ENCODE results near the gene TIGD4.

Gene TIGD4

DNA sequence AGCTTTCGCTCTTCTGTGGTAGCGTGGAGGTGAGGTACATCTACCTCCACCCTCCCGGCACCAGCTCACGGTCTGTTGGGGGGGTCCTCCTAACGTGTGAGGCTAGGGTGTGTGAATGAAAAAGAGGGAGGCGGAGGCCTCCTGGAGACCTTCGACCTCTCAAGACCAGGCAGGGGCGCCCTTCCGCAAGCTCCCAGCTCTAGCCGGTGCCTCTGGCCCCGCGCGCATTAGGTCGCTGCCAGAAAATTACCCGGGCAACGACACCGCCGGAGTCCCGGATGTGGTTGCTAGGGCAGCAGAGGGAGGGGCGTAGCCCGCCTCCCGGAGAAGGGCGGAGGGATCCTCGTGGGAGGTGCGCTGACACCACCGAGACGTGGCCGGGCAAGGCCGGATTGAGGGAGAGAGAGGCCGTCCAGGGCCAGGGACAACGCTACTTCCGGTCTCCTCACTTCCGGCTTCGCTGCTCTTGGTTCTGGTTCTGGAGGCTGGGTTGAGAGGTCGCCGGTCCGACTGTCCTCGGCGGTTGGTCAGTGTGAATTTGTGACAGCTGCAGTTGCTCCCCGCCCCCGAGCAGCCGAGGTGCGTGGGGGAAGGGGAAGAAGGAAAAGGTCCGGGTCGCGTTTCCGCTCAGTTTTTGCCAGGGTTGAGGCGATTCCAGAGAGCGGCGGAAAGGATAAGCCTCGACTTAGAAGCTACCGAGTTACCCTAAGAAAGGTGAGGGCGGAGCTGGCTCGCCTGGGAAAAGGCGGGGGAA lies at the start of gene TIGD4, which contains the start of gene ARFIP1:
Gene TIGD4 (minus strand): TSS at position 218 of the 754 bp plus-strand sequence. CDS start 8,726 bp downstream, outside the sequence.
Gene ARFIP1 (plus strand): TSS at position 442 of the 754 bp plus-strand sequence. CDS start 49,680 bp downstream, outside the sequence.
- DNase-seq = peak; percentile 92

DNA sequence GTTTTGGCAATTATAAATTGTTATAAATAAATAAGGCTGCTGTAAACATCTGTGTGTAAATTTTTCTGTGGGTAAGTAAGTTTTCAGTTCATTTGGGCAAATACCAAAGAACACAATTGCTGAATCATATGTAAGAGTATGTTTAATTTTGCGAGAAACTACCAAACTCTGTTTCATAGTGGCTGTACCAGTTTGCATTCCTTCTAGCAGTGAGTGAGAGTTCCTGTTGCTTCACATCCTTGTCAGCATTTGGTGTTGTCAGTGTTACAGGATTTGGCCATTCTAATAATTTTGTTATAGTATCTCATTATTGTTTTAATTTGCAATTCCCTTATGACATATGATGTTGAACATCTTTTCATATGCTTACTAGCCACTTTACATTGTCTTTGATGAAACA lies 48.6 kb upstream of the TIGD4 start:
- no peak for DNase-seq

DNA sequence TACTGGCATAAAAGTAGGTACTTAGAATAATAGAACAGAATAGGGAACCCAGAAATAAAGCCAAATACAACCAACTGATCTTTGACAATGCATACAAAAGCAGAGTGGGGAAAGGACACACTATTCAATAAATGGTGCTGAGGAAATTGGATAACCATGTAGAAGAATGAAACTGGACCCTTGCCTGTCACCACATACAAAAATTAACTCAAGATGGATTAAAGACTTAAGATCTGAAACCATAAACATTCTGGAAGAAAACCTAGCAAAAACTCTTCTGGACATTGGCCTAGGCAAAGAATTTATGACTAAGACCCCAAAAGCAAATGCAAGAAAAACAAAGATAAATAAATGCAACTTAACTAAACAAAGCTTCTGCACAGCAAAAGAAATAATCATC lies 45.8 kb upstream of the TIGD4 start:
- DNase-seq = no peak

DNA sequence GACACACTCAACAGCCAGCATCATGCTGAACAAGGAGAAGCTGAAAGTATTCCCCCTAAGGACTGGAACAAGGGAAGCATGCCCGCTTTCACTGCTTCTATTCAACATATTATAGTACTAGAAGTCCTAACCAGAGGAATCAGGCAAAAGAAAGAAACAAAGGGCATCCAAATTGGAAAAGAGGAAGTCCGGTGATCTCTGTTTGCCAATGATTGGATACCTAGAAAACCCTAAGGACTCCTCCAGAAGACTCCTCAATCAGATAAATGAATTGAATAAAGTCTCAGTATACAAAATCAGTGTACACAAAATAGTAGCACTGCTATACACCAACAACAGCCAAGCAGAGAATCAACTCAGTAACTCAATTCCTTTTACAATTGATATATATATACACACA lies 45.0 kb upstream of the TIGD4 start:
- DNase-seq = no peak

DNA sequence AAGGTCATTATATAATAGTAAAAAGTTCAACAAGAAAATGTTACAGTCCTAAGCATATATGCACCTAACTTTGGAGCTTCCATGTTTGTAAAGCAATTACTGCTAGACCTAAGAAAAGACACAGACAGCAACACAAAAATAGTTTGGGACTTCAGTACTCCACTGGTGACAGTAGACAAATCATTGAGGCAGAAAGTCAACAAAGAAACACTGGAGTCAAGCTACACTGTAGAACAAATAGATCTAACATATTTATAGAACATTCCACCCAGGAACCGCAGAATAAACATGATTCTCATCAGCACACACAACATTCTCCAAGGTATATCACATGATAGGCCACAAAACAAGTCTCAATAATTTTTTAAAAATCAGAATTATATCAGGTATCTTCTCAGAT lies 42.8 kb upstream of the TIGD4 start:
- DNase-seq = no peak

DNA sequence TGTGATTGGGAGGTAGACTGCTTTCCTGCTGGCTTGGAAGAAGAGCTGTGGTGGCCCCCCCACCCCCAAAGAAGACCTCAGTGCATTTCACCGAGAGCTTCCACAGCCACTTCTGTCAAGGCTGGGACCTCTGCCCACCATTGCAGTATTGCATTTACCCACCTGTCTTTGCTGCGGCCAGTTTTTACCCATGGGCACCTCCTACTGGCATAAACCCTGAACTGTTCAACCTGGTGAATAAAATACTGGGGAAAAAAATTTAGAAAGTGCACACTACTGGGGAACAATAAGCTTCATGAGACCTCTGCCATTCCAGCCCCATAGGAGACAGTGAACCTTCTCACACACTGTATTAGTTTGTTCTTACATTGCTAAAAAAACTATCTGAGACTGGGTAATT lies 40.5 kb upstream of the TIGD4 start:
- no peak for DNase-seq

DNA sequence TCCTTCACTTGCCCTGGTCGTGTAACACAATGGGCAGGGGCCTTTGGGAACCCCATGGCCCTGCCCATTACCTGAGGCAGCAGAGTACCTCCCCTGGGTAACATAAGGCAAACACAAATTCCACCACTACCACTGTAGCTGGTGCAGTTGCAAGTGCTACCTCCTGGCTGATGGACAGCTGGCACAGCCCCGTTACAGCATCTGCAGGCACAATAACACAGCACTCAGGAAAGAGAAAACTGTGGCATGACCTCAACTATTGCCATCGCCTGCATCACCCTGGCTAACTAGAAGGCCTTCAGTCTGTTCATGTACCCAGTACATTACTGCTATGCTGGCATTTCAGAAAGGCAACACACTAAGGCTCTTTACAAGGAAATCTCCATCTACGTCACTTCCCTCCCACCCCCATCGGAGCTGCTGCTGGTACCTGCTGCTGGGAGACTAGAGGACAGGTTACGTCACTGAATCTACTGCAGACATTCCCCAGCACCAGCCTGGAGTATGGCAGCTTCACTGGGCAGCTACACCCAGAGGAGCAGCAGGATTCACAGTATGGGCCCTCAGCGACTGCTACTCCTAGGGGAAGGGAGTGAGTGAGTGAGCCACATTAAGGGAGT lies 39.6 kb upstream of the TIGD4 start:
- DNase-seq = no peak

DNA sequence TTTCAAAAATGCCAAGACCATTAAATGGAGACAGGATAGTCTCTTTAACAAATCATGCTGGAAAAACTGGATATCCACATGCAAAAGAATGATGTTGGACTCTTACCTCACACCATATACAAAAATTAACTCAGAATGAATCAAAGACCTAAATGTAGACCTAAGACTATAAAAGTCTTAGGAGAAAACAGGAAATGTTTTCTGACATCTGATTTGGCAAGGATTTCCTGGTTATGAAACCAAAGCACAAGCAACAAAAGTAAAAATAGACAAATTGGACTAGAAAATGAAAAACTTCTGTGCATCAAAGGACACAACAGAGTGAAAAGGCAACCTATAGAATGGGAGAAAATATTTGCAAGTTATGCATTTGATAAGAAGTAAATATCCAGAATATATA lies 37.8 kb upstream of the TIGD4 start:
- no peak for DNase-seq

DNA sequence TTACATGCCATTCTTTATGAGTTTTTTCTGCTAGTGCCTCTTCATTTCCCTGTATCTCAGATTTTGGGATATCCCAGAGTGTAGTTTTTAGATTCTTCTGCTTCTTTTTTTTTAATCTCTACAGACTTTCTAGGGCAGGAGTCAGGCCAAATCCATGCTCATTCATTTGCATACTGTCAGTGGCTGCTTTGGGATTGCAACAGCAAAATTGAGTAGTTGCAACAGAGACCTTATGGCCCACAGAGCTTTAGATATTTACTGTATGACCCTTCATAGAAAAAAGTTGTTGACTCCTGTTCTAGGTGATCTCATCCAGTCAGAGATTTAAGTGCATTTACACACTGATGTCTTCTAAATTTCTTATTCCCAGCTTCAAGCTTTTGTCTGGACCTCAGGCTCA lies 35.5 kb upstream of the TIGD4 start:
- no peak for DNase-seq

DNA sequence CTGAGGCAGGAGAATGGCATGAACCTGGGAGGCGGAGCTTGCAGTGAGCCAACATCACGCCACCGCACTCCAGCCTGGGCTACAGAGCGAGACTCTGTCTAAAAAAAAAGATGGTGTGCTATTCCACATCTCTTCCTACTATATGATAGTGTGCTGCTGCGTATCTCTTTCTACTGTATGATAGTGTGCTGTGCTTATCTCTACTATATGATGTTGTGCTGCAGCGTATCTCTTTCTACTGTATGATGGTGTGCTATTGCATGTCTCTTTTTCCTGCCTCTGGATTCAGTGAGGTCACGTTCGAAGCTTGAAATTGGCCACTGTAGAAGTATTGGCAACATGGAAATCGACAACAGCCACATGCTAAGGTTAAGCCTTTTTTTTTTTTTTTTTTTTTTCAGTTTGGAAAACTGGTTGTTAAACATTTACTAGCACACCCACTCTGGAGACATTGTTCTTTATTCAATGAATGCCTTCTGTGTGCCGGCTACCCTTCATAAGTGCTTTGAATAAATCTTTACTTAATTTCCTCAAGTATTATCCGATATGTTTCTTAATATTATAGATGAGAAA lies 31.3 kb upstream of the TIGD4 start:
- no peak for DNase-seq

DNA sequence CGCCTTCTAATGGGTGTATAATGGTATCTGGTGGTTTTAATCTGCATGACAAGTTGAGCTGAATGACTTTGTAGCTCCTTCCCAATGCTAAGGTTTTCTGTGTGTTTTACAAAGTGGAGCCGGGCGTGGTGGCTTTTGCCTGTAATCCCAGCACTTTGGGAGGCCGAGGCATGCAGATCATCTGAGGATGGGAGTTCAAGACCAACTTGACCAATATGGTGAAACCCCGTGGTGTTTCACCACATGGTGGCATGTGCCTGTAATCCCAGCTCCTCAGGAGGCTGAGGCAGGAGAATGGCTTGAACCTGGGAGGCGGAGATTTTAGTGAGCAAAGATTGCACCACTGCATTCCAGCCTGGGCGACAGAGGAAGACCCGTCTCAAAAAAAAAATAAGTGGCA lies 29.1 kb upstream of the TIGD4 start:
- DNase-seq = no peak

DNA sequence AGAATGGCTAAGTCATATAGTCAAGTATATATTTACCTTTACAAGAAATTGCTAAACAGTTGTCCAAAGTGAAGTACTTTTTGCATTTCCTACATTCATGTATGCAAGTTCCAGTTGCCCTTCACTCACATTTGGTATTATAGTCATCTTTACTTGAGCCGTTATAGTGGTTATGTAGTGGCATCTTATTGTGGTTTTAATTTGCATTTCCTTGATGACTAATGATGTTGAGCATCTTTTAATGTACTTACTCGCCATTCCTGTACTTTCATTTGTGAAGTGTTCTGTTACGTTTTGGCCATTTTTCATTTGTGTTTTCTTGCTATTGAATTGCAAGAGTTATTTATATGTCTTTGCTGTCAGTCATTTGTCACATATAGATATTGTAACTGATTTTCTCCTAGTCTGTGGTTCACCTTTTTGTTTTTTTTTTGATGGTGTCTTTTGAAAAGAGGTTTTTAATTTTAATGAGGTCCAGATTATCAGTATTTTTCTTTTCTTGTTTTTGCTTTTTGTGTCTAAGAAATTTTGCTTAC lies 27.8 kb upstream of the TIGD4 start:
- no peak for DNase-seq

DNA sequence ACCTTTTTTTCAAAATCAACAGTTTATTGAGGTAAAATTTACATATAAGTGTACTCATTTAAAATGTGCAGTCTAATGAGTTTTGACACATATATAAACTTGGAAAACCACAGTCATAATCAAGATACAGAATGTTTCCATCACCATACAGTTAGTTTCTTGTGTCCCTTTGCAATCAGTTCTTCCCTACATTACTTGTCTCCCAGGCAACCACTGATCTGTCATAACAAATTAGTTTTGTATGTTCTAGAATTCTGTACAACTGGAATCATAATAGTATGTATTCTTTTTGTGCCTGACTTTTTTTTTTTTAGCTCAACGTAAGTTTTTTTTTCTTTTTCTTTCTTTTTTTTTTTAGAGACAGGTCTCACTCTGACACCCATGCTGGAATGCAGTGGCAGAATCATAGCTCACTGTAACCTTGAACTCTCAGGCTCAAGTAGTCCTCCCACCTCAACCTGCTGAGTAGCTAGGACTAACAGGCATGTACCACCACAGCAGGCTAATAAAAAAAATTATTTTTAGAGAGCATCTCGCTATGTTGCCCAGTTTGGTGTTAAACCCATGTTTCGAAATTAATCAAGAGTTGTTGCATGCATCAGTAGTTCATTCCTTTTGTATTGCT lies 27.1 kb upstream of the TIGD4 start:
- DNase-seq = no peak

DNA sequence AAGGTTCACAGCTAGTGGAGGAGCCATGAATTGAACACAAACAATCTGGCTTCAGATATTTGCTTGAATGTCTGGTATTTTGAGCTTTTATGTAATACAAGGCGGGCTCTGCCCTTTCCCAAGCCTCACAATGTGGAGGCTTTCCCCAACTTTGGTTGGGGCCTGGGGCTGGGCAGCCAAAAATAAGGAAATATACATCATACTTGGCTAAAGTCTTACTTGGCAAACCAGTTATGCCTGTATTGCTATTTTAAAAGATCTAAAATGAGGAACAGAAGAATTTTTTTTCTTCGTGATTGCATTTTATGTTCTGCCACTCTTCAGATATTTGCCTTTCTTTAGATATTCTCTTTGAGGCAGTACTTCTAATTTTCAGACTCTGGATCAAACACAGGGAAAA lies 26.3 kb upstream of the TIGD4 start:
- no peak for DNase-seq

DNA sequence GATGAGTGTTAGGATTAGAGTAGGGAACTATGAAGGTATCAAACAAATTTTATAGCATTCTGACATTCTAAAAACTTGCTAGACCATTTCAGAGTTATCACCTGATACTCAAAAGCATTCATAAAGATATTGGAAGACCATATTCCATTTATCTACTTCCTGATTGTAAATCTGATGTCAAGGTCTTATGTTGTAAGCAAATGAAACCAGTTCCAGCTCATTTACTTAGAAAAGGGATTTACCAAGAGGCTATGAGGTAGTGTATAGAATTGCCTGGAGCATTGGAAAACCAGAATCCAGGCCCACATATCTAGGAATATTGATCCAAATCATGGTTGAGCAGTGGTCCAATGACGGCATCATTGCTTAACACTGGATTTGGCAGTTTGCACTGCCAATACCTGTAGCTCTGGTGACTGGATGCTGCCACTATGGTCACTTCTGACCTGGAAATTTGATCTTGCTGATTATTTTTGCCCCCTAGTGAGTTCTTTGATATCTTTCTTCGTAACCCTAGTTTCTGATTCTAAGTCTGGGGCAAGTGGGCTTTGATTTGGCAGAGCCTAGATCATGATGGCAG lies 25.6 kb upstream of the TIGD4 start:
- DNase-seq = no peak

DNA sequence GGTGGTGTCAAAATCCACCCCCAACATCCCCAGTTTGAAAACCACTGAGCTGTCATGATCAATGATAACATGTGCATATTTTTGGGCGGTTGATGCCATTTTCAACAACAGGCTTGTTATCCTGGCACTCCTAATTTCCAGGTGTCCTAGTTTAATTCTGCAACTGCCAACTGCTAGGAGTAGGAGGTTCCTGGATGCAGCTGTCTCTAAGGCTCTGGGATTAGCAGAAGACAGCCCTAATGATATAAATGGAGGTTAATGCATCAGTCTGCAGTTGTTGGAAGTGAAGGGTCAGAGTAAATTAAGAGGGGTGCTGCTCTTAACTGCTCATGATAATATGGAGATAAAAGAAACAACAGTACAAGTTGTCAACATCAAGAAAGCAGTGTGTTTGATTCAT lies 24.0 kb upstream of the TIGD4 start:
- DNase-seq = no peak

DNA sequence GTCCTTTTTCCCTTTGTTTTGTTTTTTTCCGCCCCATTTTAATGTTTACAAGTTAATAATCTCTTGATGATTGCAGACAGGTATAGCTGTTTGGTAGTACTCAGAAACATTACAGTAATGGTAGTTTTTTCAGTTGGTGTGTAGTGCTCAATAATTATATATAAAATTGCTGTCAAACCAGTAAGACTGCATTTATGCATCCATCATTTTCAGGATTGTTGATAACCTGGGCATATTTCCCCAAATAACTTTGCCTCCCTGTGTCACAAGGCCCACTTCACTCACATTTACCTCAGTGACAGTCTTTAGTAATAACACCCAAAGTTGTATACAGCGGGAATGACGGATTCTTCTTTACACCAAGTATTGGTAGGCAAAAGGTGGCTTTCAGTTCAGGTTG lies 16.4 kb upstream of the TIGD4 start:
- no peak for DNase-seq

DNA sequence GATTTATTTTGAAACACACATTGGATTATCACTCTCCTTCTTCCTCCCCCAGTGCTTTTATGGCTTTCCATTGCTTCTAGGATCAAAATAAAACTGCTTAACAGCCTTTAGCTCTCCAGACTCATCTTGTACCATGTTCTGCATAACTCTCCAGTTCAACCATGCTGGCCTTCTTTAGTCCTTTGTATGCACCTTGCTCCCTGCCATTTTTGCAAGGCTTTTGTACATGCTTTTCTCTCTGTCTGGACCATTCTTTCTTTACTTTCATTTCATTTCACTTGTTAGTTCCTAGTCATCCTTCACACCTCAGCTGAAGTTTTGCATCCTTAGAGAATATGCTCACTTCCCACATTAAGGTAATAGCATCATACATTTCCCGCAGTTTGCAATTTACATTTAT lies 7.1 kb upstream of the TIGD4 start:
- DNase-seq = no peak

DNA sequence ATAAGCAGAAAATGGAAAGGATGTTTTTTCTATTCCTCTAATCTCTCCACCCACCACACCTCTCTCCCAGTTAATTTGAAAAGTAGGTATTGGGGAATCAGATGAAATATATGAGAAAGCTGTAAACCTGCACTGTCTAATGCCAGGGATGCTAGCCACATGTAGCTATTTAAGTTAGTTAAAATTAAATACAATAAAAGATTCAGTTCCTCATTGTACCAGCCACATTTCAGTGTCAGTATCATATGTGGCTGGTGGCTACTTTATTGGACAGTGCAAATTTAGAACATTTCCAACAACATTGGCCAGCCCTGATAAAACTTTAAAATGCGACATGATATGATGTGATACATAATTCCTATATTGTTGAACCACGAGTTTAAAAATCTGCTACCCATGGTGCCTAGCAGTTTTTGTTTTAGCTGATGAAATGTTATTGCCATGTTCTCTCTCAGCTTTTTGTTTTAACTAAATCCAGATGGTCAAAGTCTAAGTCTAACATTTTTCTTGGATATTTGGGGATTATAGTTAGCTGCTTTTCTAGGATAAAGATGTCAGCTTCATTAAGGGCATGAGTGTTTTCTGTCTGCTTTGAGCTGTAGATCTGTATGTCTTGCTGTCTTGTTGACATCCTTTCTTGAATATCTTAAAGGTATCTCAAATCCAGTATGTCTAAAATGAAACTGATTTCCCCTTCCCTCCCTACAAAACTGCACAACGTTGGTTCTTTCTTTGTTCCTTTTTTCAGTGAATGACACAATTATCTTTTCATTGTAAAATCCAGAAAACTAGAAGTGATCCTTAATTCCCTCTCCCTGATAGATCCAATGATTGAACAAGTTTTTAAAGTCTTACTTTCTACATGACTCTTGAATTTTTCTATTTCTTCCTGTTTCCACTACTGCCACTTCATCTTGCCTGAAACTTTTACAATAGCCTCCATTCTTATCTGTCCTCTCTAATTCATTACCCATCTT lies 6.4 kb upstream of the TIGD4 start:
- no peak for DNase-seq

DNA sequence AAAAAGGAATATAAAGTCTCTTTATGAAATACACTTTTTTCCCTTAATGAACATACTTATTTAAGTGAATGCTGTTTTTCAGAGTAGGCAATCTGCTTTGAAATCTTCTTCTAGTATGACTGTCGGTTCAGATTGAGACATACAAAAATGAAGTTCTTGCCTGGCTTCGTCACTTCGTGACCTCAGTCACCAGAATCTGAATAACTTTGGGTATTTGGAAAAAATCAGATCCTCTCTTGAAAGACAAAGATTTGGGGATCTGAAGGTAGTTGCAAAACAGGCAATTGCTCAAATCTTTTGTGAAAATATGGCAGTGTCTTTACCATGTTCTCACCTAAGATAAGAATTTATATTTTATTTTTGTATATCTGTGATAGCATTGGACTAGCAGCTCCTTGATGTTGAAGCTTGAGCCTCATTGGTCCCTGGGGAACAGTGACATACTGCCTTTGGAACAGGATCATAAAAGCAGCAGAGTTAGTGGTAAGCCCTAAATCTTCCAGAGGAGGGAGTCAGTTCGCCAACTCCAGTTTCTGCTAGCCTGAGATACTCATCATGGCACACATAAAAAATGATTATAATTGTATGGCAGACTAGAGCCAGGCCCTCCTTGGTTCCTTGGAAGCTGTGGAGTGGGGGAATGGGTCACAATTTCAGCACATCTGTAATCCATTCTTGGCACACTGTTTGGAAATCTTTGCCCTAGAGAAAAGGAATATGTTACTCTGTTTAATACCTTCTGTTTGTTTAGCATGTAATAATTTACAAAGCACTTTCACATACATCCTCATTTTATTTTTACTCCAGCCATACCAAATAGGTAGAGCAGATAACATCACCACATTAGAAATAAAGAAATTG lies 5.2 kb upstream of the TIGD4 start:
- no peak for DNase-seq

DNA sequence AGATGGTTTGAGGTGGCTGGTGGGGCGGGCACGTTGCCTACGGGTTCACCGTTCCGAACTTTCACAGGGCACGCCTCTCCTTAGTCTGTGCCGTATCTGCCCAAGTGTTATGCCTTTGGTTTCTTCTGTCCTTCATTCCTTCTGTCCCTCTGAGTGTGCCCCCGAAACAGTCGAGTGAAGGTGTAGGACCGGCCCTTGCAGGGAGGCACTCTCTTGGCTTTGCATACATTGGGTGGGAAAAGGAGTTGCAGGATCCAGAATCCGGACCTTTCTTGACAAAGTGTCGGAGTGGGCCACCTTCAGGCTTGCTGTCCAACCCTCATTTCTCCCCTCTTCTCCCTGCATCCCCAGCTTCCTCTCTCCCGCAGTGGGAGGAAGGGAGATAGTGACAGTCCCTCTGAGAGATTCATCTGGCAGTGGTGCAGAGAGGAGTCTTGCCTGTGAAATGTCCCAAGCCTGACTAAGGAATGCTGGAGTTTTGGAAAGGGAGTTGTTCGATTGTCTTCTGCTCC lies 793 bp upstream of the TIGD4 start:
- DNase-seq = no peak
